Measurements from ENCODE around the gene PARP15. TPM values are rescaled to one million over a fixed set of nuclear protein-coding genes. Genes with fewer than 3 reads are reported as not detected.
"Not testable (repeated sequence)": the region's sequence is repeated elsewhere in the genome, so short reads cannot be mapped to it uniquely, and the experiment has no call there.

The PARP15 gene
- total RNA-seq, 4 donors from 2014 or later: 1.2 to 2.3 (median 1.6) TPM

- 75 to 84% methylated on average over 5 of the region's 5 CpGs for WGBS, 2 donors
- Histone ChIP-seq H3K4me3 (replicated peaks in 1 of 3) (no peak overlapping the region), H3K27me3 (no peaks in the 10 kb centered on the region), H3K9me3 (no peaks in the 10 kb centered on the region), H3K36me3 (no peaks in the 10 kb centered on the region), H3K4me1 (no peaks in the 10 kb centered on the region), H3K27ac (no peak overlapping the region)
- DNase-seq: no peak
- TF ChIP-seq CTCF (IDR thresholded peaks at IDR 0.05): no peak
- no peak for TF ChIP-seq POLR2A (IDR thresholded peaks at IDR 0.05)
- intact Hi-C loops (cut with DNase I): no loop called here
Measured at GRCh38 chr3:122646146-122646988, 68.9 kb downstream of the PARP15 start.

GRCh38 chr3:122651233-122651907 is 73.9 kb downstream of the PARP15 start:
- H3K36me3 ChIP-seq; intact Hi-C loops (cut with DNase I); H3K4me1 ChIP-seq; H3K4me3 ChIP-seq (replicated peaks in 1 of 3); H3K27ac ChIP-seq; DNase-seq; H3K9me3 ChIP-seq; H3K27me3 ChIP-seq: not testable (repeated sequence)
- WGBS, 2 donors: 71 to 75% methylated on average over 6 to 11 of the region's 11 CpGs

GRCh38 chr3:122651962-122652361 is 74.5 kb downstream of the PARP15 start:
- H3K4me1 ChIP-seq; DNase-seq; H3K27me3 ChIP-seq; H3K4me3 ChIP-seq (replicated peaks in 1 of 3); H3K36me3 ChIP-seq; H3K27ac ChIP-seq; H3K9me3 ChIP-seq; intact Hi-C loops (cut with DNase I): not testable (repeated sequence)
- WGBS, 2 donors: 90 to 92% methylated on average over 6 of the region's 6 CpGs

DNA sequence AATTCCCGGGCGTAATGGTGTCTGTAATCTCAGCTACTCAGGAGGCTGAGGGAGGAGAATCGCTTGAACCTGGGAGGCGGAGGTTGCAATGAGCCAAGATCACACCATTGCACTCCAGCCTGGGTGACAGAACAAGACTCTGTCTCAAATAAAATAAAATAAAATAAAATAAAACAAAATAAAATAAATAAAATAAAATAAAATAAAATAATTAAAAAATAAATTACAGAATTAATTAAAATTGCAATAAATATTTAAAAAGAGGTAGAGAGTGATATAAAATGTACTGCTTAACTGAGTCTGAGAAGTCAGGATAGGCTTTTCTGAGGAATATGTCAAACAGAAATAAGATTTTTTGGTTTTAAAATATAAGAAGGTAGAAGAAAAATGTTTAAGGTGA is 80.9 kb downstream of the PARP15 start:
- H3K36me3 ChIP-seq; H3K27ac ChIP-seq; H3K27me3 ChIP-seq; H3K4me3 ChIP-seq (replicated peaks in 1 of 3); DNase-seq; intact Hi-C loops (cut with DNase I); H3K9me3 ChIP-seq; H3K4me1 ChIP-seq: not testable (repeated sequence)
- 93 to 96% methylated on average over 4 of the region's 4 CpGs for WGBS, 2 donors

DNA sequence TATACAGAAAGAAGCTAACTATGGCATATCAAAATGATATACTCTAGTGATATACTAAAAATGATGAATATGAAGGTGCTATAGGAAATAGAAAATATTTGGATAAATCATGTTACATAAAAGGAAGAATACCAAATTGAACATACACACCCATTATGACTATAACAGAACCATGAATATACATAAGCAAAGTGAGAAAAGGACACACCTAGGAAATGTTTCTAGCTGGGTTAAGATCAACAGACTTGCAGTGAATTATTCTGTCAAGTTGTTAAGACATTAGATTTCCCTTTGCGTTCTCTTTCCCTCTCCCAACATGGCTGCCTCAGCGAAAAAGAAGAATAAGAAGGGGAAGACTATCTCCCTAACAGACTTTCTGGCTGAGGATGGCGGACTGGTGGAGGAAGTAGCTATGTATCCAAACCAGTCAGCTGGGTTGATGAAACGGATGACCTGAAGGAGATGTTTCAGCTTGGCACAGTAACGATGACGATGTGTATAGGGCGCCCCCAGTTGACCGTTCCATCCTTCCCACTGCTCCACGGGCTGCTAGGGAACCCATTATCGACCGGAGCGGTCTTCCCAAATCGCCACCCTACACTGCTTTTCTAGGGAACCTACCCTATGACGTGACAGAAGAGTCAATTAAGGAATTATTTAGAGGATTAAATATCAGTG is 83.0 kb downstream of the PARP15 start:
- Histone ChIP-seq H3K36me3 (no peaks in the 10 kb centered on the region), H3K27ac (no peak overlapping the region), H3K27me3 (no peaks in the 10 kb centered on the region), H3K9me3 (no peaks in the 10 kb centered on the region), H3K4me3 (replicated peaks in 1 of 3) (no peak overlapping the region), H3K4me1 (no peaks in the 10 kb centered on the region)
- TF ChIP-seq POLR2A (IDR thresholded peaks at IDR 0.05) (no peak), CTCF (IDR thresholded peaks at IDR 0.05) (no peak)
- peak in 1 of 2 donors; percentile 21 for DNase-seq
- intact Hi-C loops (cut with DNase I): no loop called here
- 54 to 62% methylated on average over 14 of the region's 14 CpGs for WGBS, 2 donors

GRCh38 chr3:122661633-122662032 is 84.2 kb downstream of the PARP15 start:
- no peak for TF ChIP-seq POLR2A (IDR thresholded peaks at IDR 0.05)
- no peak for TF ChIP-seq CTCF (IDR thresholded peaks at IDR 0.05)
- DNase-seq: no peak
- H3K9me3 ChIP-seq: no peaks in the 10 kb centered on the region
- no peaks in the 10 kb centered on the region for H3K27me3 ChIP-seq
- intact Hi-C loops (cut with DNase I): no loop called here
- H3K4me1 ChIP-seq: no peaks in the 10 kb centered on the region
- WGBS, 2 donors: 81 to 89% methylated on average over 13 of the region's 13 CpGs
- no peak overlapping the region for H3K4me3 ChIP-seq (replicated peaks in 1 of 3)
- no peaks in the 10 kb centered on the region for H3K36me3 ChIP-seq
- H3K27ac ChIP-seq: no peak overlapping the region
